ENCODE measurements around the gene AHCTF1. TPM values are rescaled to one million over a fixed set of nuclear protein-coding genes. Genes with fewer than 3 reads are reported as not detected.

Gene AHCTF1
- total RNA-seq, 1 experiment from 2014 or later, result 44.3 TPM

DNA sequence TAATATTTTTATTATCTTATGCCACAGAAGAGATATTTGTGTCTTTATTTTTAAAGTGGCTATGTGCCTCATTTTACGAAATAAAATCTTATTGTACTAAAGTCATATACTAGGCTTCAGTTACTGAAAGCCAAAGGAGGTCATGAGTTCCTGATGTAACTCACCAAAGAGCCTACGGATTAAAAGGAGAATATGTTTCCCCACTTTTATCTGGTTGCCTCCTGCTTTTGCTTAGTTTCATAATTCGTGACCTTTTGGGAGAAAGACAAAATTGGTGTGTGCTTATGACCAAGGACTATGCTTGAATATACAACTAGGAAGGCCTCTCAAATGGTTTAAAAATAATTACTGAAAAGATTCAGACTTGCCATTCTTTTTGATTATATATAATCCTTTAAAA is 18.2 kb upstream of the AHCTF1 start:
- H3K23me2 ChIP-seq (ENCODE audit: insufficient read length, low read depth, low read length, poor library complexity, severe bottlenecking), result no peaks in the 10 kb centered on the region
- H4K20me1 ChIP-seq (ENCODE audit: control insufficient read depth, insufficient read depth, insufficient read length), result no peaks in the 10 kb centered on the region
- no peak overlapping the region for H3K14ac ChIP-seq (ENCODE audit: insufficient read depth, low read length)
- Mint-ChIP-seq H3K9me3 (no peaks in the 10 kb centered on the region), H3K36me3 (ENCODE audit: insufficient read depth in 1 of 3, low read depth in 3 of 3) (peaks cover 15 to 23% (median 20%) of the 10 kb centered on the region in 3 experiments), H3K4me1 (peaks cover 8 to 16% of the 10 kb centered on the region in 2 experiments), H3K27me3 (ENCODE audit: low read depth) (no peaks in the 10 kb centered on the region), H3K4me3 (no peak overlapping the region), H3K27ac (no peak overlapping the region)
- H2BK120ac ChIP-seq (ENCODE audit: low read depth, low read length, poor library complexity, severe bottlenecking), result no peak overlapping the region
- no peak overlapping the region for H2BK12ac ChIP-seq (ENCODE audit: insufficient read length, low read depth, low read length)
- no CpG with 5 or more reads among the region's 3 CpGs for WGBS (ENCODE audit: extremely low coverage, insufficient read length, low lambda C conversion rate)
- H4K8ac ChIP-seq (replicated peaks; ENCODE audit: insufficient read length, low read depth, low read length), result no peak overlapping the region
- DNase-seq, result no peak
- H3K27ac ChIP-seq (ENCODE audit: insufficient read length, low read depth, low read length), result no peak overlapping the region
- H3K18ac ChIP-seq (ENCODE audit: insufficient read length, low read depth, low read length), result no peak overlapping the region
- no peak overlapping the region for H4K91ac ChIP-seq (ENCODE audit: insufficient read length, low read depth, low read length)
- H2BK5ac ChIP-seq (ENCODE audit: insufficient read length, low read length), result no peak overlapping the region
- no peak overlapping the region for H3K56ac ChIP-seq (ENCODE audit: insufficient read length, low read depth, low read length)
- no peak overlapping the region for H3K9ac ChIP-seq (ENCODE audit: extremely low read depth, insufficient read length, low read length)
- no peak overlapping the region for H3K23ac ChIP-seq (ENCODE audit: insufficient read length, low read depth, low read length)
- H2BK15ac ChIP-seq (ENCODE audit: low read depth, low read length), result no peak overlapping the region
- H2AK5ac ChIP-seq (ENCODE audit: insufficient read length, low read length), result no peak overlapping the region
- no peak for TF ChIP-seq CTCF (conservative IDR thresholded peaks at IDR 0.05)
- no peaks in the 10 kb centered on the region for H3K9me3 ChIP-seq (ENCODE audit: control insufficient read depth, low read depth, low read length)
- no peak overlapping the region for H3T11ph ChIP-seq (ENCODE audit: low read length)
- H3K4me2 ChIP-seq (ENCODE audit: insufficient read depth, insufficient read length, low read length), result no peak overlapping the region
- H3K79me1 ChIP-seq (ENCODE audit: insufficient read depth, low read depth, low read length, poor library complexity, severe bottlenecking), result no peaks in the 10 kb centered on the region
- no peaks in the 10 kb centered on the region for H3K79me2 ChIP-seq (ENCODE audit: insufficient read depth, low read length)
- no peak overlapping the region for H2BK20ac ChIP-seq (ENCODE audit: low read depth, low read length, poor library complexity, severe bottlenecking)
- no peak overlapping the region for H2AFZ ChIP-seq (ENCODE audit: low read length)
- no peaks in the 10 kb centered on the region for H3K4me1 ChIP-seq (ENCODE audit: insufficient read depth, low read length)
- H4K5ac ChIP-seq (ENCODE audit: insufficient read length, low read depth, low read length), result no peak overlapping the region
- H3K27me3 ChIP-seq (ENCODE audit: insufficient read depth, low read length), result no peaks in the 10 kb centered on the region
- no peak overlapping the region for H3K4ac ChIP-seq (ENCODE audit: low read depth, low read length)

Data from H9 (cell line).